ENCODE data around the gene GULP1. TPM values are rescaled to one million over a fixed set of nuclear protein-coding genes. Genes with fewer than 3 reads are reported as not detected.

Gene GULP1
- total RNA-seq, 1 donor from 2014 or later, result 22.8 TPM

DNA sequence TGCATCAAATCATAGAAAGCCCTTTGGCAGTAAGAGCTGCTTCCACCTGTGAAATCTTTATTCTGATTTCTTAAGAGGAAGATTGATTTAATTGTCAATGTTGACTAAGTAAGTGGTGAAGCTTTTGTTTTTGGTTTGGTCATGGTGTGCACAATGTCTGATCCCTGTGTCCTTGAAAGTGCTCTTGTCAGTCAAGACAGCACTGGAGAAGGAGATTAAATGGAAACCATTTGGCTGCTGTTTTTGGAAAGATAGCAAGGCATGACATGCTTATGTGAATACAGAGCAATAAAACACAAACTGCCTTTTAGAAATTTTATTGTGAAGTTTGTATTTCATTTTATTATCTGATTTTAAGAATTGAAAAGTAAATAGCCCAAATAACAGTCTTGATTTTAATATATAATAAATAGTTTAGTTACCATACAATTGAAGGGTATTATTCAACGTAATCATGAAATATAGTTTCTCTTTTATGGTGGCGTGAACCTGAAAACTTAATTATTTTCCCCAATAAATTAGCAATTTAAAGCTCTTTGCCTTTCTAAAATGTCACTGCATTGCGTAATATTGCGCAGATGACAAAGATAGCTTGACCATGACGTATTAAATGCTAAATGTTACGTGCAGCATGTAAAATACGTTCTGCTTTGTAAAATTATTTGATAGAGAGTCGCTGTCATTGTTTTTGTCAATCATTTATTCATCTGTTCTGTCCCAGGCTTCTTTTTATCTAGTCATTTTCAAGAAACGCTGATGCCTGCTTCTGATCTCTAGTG is 69.0 kb downstream of the GULP1 start:
- TF ChIP-seq, protein P1, sequence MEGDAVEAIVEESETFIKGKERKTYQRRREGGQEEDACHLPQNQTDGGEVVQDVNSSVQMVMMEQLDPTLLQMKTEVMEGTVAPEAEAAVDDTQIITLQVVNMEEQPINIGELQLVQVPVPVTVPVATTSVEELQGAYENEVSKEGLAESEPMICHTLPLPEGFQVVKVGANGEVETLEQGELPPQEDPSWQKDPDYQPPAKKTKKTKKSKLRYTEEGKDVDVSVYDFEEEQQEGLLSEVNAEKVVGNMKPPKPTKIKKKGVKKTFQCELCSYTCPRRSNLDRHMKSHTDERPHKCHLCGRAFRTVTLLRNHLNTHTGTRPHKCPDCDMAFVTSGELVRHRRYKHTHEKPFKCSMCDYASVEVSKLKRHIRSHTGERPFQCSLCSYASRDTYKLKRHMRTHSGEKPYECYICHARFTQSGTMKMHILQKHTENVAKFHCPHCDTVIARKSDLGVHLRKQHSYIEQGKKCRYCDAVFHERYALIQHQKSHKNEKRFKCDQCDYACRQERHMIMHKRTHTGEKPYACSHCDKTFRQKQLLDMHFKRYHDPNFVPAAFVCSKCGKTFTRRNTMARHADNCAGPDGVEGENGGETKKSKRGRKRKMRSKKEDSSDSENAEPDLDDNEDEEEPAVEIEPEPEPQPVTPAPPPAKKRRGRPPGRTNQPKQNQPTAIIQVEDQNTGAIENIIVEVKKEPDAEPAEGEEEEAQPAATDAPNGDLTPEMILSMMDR (IDR thresholded peaks at IDR 0.05; ENCODE audit: unreplicated experiment), result no peak
- H3K9me3 Mint-ChIP-seq (ENCODE audit: unreplicated experiment), result no peaks in the 10 kb centered on the region
- no peaks in the 10 kb centered on the region for H3K36me3 Mint-ChIP-seq (ENCODE audit: low read depth, unreplicated experiment)
- H3K27me3 Mint-ChIP-seq (ENCODE audit: unreplicated experiment), result peaks cover under 1% of the 10 kb centered on the region
- no peaks in the 10 kb centered on the region for H3K4me1 Mint-ChIP-seq (ENCODE audit: unreplicated experiment)
- H3K4me3 Mint-ChIP-seq (ENCODE audit: unreplicated experiment), result no peak overlapping the region
- no peak overlapping the region for H3K27ac Mint-ChIP-seq (ENCODE audit: unreplicated experiment)
- no peak for DNase-seq (ENCODE audit: low spot score)

- H3K4me1 Mint-ChIP-seq (ENCODE audit: unreplicated experiment), result no peaks in the 10 kb centered on the region
- H3K27ac Mint-ChIP-seq (ENCODE audit: unreplicated experiment), result no peak overlapping the region
- H3K27me3 Mint-ChIP-seq (ENCODE audit: unreplicated experiment), result peaks cover 3% of the 10 kb centered on the region
- TF ChIP-seq, protein P1 (IDR thresholded peaks at IDR 0.05; ENCODE audit: unreplicated experiment), result no peak
- H3K9me3 Mint-ChIP-seq (ENCODE audit: unreplicated experiment), result no peaks in the 10 kb centered on the region
- DNase-seq (ENCODE audit: low spot score), result no peak
- no peak overlapping the region for H3K4me3 Mint-ChIP-seq (ENCODE audit: unreplicated experiment)
- H3K36me3 Mint-ChIP-seq (ENCODE audit: low read depth, unreplicated experiment), result no peaks in the 10 kb centered on the region
These were observed 72.5 kb downstream of the GULP1 start for GRCh38 chr2:188364033-188364630.

DNA sequence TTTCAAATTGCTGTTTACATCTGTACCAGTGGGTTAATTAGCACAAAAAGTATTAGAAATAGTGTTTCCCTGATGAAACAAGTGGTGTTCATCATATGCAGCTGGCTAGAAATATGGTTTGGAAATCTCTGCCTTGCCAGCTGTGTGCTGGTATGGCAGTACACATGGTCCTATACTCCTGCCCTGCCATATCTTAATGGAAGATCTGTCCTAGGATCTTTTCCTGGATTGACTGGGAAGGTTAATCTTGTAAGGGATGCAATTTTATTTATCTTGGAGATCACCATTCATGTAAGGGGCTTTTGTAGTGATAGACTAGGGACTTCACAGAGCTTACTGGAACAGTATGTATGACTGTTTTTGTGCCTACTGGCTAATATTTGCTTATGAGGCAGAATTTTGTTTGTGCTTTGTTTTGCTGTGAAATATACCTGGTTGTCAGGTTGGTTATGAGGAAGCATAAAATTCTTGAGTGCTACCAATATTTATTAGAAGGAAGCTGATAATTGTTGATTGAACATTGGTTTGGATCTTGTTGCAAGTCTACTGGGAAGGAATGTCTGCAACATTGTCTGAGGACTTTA is 73.5 kb downstream of the GULP1 start:
- DNase-seq (ENCODE audit: low spot score), result no peak
- Mint-ChIP-seq H3K36me3 (ENCODE audit: low read depth, unreplicated experiment) (no peaks in the 10 kb centered on the region), H3K27ac (ENCODE audit: unreplicated experiment) (no peak overlapping the region), H3K9me3 (ENCODE audit: unreplicated experiment) (no peaks in the 10 kb centered on the region), H3K27me3 (ENCODE audit: unreplicated experiment) (peaks cover 3% of the 10 kb centered on the region), H3K4me1 (ENCODE audit: unreplicated experiment) (no peaks in the 10 kb centered on the region), H3K4me3 (ENCODE audit: unreplicated experiment) (no peak overlapping the region)
- TF ChIP-seq, protein P1 (IDR thresholded peaks at IDR 0.05; ENCODE audit: unreplicated experiment), result no peak

- no peak overlapping the region for H3K27ac Mint-ChIP-seq (ENCODE audit: unreplicated experiment)
- H3K36me3 Mint-ChIP-seq (ENCODE audit: low read depth, unreplicated experiment), result no peaks in the 10 kb centered on the region
- H3K4me3 Mint-ChIP-seq (ENCODE audit: unreplicated experiment), result no peak overlapping the region
- DNase-seq (ENCODE audit: low spot score), result no peak
- no peaks in the 10 kb centered on the region for H3K4me1 Mint-ChIP-seq (ENCODE audit: unreplicated experiment)
- H3K27me3 Mint-ChIP-seq (ENCODE audit: unreplicated experiment), result peaks cover 3% of the 10 kb centered on the region
- H3K9me3 Mint-ChIP-seq (ENCODE audit: unreplicated experiment), result no peaks in the 10 kb centered on the region
- TF ChIP-seq, protein P1 (IDR thresholded peaks at IDR 0.05; ENCODE audit: unreplicated experiment), result no peak
These were observed 75.5 kb downstream of the GULP1 start for GRCh38 chr2:188367164-188367563.

GRCh38 chr2:188369365-188369764 is 77.7 kb downstream of the GULP1 start:
- Mint-ChIP-seq H3K9me3 (ENCODE audit: unreplicated experiment) (no peaks in the 10 kb centered on the region), H3K27me3 (ENCODE audit: unreplicated experiment) (peaks cover 3% of the 10 kb centered on the region), H3K4me1 (ENCODE audit: unreplicated experiment) (peaks cover 2% of the 10 kb centered on the region), H3K27ac (ENCODE audit: unreplicated experiment) (no peak overlapping the region), H3K4me3 (ENCODE audit: unreplicated experiment) (no peak overlapping the region), H3K36me3 (ENCODE audit: low read depth, unreplicated experiment) (no peaks in the 10 kb centered on the region)
- TF ChIP-seq, protein P1 (IDR thresholded peaks at IDR 0.05; ENCODE audit: unreplicated experiment), result peak; percentile 70
- peak; percentile 35 for DNase-seq (ENCODE audit: low spot score)
